ENCODE measurements around the gene BACE2. TPM values are rescaled to one million over a fixed set of nuclear protein-coding genes. Genes with fewer than 3 reads are reported as not detected.
A peak's percentile ranks its signal among the peaks of the same experiment; 100 is the strongest.

The BACE2 gene
- total RNA-seq, 1 donor from 2014 or later: 64.8 TPM

DNA sequence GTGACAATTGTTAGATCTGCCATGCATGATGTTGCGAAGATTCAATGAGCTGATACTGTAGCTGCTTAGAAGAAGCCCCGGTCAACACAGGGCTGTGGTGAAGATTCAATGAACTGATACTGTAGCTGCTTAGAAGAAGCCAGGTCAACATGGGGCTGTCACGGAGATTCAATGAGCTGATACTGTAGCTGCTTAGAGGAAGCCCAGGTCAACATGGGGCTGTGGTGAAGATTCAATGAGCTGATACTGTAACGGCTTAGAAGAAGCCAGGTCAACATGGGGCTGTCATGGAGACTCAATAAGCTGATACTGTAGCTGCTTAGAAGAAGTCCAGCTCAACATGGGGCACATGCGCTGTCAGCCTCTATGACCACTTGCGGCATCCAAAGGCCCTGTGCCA lies 18.8 kb upstream of the BACE2 start:
- peaks cover 2% of the 10 kb centered on the region for H3K27me3 ChIP-seq (ENCODE audit: control insufficient read depth, insufficient read depth, low read length)
- DNase-seq (ENCODE audit: low read depth) (no peak), FAIRE-seq (peak; percentile 43)
- TF ChIP-seq, protein P1, sequence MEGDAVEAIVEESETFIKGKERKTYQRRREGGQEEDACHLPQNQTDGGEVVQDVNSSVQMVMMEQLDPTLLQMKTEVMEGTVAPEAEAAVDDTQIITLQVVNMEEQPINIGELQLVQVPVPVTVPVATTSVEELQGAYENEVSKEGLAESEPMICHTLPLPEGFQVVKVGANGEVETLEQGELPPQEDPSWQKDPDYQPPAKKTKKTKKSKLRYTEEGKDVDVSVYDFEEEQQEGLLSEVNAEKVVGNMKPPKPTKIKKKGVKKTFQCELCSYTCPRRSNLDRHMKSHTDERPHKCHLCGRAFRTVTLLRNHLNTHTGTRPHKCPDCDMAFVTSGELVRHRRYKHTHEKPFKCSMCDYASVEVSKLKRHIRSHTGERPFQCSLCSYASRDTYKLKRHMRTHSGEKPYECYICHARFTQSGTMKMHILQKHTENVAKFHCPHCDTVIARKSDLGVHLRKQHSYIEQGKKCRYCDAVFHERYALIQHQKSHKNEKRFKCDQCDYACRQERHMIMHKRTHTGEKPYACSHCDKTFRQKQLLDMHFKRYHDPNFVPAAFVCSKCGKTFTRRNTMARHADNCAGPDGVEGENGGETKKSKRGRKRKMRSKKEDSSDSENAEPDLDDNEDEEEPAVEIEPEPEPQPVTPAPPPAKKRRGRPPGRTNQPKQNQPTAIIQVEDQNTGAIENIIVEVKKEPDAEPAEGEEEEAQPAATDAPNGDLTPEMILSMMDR (IDR thresholded peaks at IDR 0.05; ENCODE audit: insufficient read depth, low read length, severe bottlenecking): no peak
- no peaks in the 10 kb centered on the region for H3K36me3 ChIP-seq (ENCODE audit: control insufficient read depth, insufficient read depth, low read length)
- no peak overlapping the region for H3K4me3 ChIP-seq (ENCODE audit: low read depth, low read length)

DNA sequence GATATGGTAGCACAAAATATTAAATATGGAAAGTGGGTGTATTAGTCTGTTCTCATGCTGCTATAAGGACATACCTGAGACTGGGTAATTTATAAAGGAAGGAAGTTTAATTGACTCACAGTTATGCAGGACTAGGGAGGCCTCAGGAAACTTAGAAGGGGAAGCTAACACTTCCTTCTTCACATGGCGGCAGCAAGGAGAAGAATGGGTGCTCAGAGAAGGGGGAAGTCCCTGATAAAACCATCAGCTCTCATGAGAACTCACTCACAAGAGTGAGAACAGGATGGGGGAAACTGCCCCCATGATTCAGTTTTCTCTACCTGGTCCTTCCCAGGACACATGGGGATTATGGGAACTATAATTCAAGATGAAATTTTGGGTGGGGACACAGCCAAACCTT lies 15.8 kb upstream of the BACE2 start:
- Histone ChIP-seq H3K36me3 (ENCODE audit: control insufficient read depth, insufficient read depth, low read length) (no peaks in the 10 kb centered on the region), H3K4me3 (ENCODE audit: low read depth, low read length) (no peak overlapping the region), H3K27me3 (ENCODE audit: control insufficient read depth, insufficient read depth, low read length) (no peaks in the 10 kb centered on the region)
- FAIRE-seq (no peak), DNase-seq (ENCODE audit: low read depth) (no peak)
- TF ChIP-seq, protein P1 (IDR thresholded peaks at IDR 0.05; ENCODE audit: insufficient read depth, low read length, severe bottlenecking): no peak

DNA sequence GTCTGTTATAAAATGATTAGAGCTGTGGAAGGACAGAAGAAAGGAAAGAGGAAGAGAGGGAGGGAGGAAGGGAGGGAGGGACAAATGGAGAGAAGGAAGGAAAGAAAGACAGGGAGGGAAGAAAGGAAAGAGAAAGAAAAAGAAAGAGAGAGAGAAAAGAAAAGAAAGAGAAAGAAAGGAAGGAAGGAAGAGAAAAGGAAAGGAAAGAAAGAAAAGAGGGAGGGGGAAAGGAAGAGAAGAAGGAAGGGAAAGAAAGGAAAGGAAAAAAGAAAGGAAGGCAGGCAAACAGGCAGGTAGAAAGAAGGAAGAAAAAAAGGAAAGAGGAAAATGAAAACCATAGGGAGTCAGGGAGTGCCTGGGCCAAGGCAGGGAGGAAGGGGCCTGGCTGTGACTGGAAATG lies 14.5 kb upstream of the BACE2 start:
- TF ChIP-seq, protein P1 (IDR thresholded peaks at IDR 0.05; ENCODE audit: insufficient read depth, low read length, severe bottlenecking): no peak
- FAIRE-seq: no peak
- no peaks in the 10 kb centered on the region for H3K36me3 ChIP-seq (ENCODE audit: control insufficient read depth, insufficient read depth, low read length)

DNA sequence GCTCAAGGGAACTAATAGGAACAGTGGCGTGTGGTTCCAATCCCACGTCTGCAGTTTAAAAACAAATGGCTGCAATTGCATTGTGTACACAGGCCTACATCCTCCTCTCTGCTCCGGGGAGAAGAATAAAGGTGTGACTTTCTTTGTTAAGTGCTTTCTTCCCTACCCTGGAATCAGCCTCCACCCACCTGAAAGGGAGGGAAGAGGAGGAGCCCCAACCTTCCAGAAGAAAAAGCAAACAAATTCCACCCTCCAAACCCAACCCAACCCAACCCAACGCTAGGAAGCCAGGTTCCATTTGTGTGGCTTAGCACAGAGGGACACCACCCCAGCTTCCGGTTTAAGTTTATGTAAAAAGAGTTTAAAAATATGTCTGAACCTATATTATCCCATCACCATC lies 11.8 kb upstream of the BACE2 start:
- H3K36me3 ChIP-seq (ENCODE audit: control insufficient read depth, insufficient read depth, low read length): no peaks in the 10 kb centered on the region
- FAIRE-seq: peak; percentile 18

More for the DNA sequence above, 14.5 kb upstream of the BACE2 start:
- H3K4me3 ChIP-seq (ENCODE audit: low read depth, low read length): no peak overlapping the region
- H3K27me3 ChIP-seq (ENCODE audit: control insufficient read depth, insufficient read depth, low read length): no peaks in the 10 kb centered on the region
- no peak for DNase-seq (ENCODE audit: low read depth)

DNA sequence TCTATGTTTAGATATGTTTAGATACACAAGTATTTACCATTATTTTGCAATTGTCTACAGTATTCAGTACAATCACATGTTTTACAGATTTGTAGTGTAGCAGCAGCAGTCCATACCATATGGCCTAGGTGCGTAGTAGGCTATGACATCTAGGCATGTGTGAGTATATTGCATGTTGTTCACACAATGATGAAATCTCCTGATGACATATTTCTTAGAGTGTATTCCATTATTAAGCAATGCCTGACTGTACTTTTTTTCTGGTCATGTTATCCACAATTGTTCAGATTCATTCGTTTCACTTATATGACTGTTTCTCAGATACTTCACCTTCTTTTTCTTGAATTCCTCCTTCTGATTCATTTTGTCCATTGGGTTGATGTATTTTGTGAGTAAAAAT lies 9.9 kb upstream of the BACE2 start:
- peaks cover 2% of the 10 kb centered on the region for H3K27me3 ChIP-seq (ENCODE audit: control insufficient read depth, insufficient read depth, low read length)
- TF ChIP-seq, protein P1 (IDR thresholded peaks at IDR 0.05; ENCODE audit: insufficient read depth, low read length, severe bottlenecking): no peak
- FAIRE-seq (no peak), DNase-seq (ENCODE audit: low read depth) (no peak)
- H3K36me3 ChIP-seq (ENCODE audit: control insufficient read depth, insufficient read depth, low read length): no peaks in the 10 kb centered on the region
- H3K4me3 ChIP-seq (ENCODE audit: low read depth, low read length): no peak overlapping the region

More for the DNA sequence above, 11.8 kb upstream of the BACE2 start:
- DNase-seq (ENCODE audit: low read depth): no peak
- no peaks in the 10 kb centered on the region for H3K27me3 ChIP-seq (ENCODE audit: control insufficient read depth, insufficient read depth, low read length)
- H3K4me3 ChIP-seq (ENCODE audit: low read depth, low read length): no peak overlapping the region
- TF ChIP-seq, protein P1 (IDR thresholded peaks at IDR 0.05; ENCODE audit: insufficient read depth, low read length, severe bottlenecking): no peak

DNA sequence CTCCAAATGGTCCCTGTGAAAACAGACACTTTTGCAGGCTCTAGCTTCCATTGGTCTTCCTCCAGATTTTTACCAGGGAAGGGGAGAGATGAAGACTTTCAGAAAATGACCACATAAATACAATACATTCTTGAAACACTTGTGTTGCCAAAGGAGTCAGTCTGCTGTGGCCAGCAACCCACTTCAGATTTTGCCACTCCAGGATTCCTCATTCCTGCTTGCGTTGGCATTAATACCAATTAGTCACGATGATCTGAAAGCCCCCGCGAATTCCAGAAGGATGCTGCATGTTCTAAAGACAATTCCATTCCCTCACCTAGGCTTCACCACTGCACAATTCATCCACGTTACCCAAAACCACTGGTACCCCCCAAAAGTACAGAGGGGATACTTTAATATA lies 7.9 kb upstream of the BACE2 start:
- FAIRE-seq (no peak), DNase-seq (ENCODE audit: low read depth) (no peak)
- Histone ChIP-seq H3K27me3 (ENCODE audit: control insufficient read depth, insufficient read depth, low read length) (peaks cover 2% of the 10 kb centered on the region), H3K4me3 (ENCODE audit: low read depth, low read length) (no peak overlapping the region), H3K36me3 (ENCODE audit: control insufficient read depth, insufficient read depth, low read length) (no peaks in the 10 kb centered on the region)
- TF ChIP-seq, protein P1 (IDR thresholded peaks at IDR 0.05; ENCODE audit: insufficient read depth, low read length, severe bottlenecking): no peak

Data from bronchial epithelial cell (primary cell).